ENCODE data around the gene CDK13. TPM values are rescaled to one million over a fixed set of nuclear protein-coding genes. Genes with fewer than 3 reads are reported as not detected.

Gene CDK13
- total and polyA plus RNA-seq, 8 donors, result 38.0 to 79.8 (median 72.4) TPM

DNA sequence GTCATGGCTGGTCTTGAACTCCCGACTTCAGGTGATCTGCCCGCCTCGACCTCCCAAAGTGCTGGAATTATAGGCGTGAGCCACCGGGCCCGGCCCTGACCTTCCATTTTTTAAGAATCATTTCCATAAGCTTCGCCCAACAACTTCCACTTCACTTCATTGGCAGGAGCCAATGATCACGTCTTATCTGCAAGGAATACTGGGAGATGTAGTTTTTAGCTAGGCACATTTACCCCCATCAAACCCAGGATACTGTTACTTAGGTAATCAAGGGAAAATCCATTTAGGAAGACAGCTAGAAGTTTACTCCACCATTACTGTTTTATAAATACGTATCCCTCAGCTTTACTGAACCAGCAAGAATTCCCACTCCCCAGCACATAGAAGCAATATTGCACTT, 3.4 kb upstream of the CDK13 start:
- Histone ChIP-seq H3K4me3 (no peak overlapping the region), H3K9me3 (no peaks in the 10 kb centered on the region), H3K36me3 (no peaks in the 10 kb centered on the region), H3K27me3 (no peaks in the 10 kb centered on the region), H3K4me1 (peaks cover 0 to 10% of the 10 kb centered on the region in 2 donors), H3K27ac (no peak overlapping the region)
- DNase-seq (no peak), ATAC-seq (no peak)
- intact Hi-C loops (cut with DNase I), result no loop called here
- TF ChIP-seq, protein P1, sequence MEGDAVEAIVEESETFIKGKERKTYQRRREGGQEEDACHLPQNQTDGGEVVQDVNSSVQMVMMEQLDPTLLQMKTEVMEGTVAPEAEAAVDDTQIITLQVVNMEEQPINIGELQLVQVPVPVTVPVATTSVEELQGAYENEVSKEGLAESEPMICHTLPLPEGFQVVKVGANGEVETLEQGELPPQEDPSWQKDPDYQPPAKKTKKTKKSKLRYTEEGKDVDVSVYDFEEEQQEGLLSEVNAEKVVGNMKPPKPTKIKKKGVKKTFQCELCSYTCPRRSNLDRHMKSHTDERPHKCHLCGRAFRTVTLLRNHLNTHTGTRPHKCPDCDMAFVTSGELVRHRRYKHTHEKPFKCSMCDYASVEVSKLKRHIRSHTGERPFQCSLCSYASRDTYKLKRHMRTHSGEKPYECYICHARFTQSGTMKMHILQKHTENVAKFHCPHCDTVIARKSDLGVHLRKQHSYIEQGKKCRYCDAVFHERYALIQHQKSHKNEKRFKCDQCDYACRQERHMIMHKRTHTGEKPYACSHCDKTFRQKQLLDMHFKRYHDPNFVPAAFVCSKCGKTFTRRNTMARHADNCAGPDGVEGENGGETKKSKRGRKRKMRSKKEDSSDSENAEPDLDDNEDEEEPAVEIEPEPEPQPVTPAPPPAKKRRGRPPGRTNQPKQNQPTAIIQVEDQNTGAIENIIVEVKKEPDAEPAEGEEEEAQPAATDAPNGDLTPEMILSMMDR (IDR thresholded peaks at IDR 0.05), result no peak

DNA sequence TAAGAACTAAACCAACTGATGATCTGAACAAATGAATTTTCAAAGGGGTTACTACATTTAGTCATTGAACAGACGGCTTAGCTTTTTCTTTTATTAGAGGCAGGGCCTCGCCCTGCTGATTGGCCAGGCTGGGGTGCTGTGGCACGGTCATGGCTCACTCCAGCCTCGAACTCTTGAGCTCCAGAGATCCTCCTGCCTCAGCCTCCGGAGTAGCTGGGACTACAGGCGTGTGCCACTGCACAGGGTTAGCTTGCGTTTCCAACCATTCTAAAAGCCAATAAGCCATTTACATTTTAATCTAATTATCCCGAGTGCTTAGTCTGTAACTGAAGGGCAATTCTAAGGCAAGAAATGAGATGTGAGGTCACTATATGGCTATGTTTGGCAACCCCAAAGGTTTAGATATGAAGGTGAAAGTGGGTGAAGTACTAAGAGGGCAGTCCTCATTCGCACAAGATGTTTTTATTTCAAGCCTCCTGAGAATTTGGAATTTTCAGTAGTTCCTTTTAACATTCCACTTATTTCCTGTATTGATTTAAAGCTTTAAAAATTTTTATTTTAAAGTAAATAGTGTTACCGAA, 1.6 kb upstream of the CDK13 start:
- H3K27ac ChIP-seq, result peak overlapping the region; percentile 100
- H3K36me3 ChIP-seq, result no peaks in the 10 kb centered on the region
- ATAC-seq, result no peak
- TF ChIP-seq, protein P1 (IDR thresholded peaks at IDR 0.05), result no peak
- intact Hi-C loops (cut with DNase I), result no loop called here
- H3K27me3 ChIP-seq, result no peaks in the 10 kb centered on the region
- no peaks in the 10 kb centered on the region for H3K9me3 ChIP-seq
- H3K4me1 ChIP-seq, result peaks cover 0 to 24% of the 10 kb centered on the region in 2 donors
- peak overlapping the region; percentile 48 to 95 for H3K4me3 ChIP-seq
- DNase-seq, result no peak

DNA sequence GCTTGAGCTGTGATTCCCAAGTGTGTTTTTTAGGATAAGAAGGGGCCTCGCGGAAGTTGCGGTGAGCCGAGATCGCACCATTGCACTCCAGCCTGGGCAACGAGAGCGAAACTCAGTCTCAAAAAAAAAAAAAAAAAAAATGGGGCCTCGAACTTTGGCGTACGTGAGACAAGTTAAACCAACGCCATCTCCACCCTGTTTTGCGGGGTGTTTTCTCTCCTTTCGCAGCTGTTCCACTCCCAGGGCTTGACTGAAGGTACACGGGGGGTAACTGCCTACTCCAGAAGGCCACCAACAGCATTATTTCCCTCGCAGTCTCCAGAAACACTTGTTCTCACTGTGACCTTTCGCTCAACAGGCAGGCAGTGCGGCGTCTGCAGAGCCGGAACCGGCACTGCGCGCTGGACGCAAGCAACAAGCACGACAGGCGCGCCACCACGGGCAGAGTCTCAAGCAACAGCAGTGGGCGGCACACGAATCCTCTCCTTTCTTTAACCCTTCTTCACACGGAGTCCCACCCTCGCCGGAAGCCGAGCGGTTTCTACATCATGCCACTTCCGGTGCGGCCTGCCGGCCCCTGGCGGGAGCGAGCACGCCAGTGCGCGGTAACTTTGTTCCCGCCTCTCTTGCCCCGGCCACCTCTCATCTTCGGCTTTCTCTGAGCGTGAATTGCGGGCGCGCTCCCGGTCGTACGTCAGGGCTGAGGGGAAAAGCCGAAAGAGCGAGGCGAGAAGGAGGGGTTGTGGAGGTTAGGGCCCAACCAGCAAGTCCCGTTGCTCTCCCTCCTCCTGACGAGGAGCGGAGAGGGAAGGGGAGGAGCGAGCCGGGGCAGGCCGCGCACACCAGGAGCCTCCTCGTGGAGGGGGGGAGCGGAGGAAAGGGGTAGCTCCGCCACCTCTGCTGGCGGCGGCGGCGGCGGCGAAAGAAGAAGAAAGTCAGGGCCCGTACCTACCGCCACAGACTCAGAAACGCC, 814 bp upstream of the CDK13 start:
- no peaks in the 10 kb centered on the region for H3K36me3 ChIP-seq
- peak overlapping the region; percentile 74 to 95 for H3K4me3 ChIP-seq
- peaks cover 3 to 32% of the 10 kb centered on the region in 2 donors for H3K4me1 ChIP-seq
- peak overlapping the region; percentile 100 for H3K27ac ChIP-seq
- H3K9me3 ChIP-seq, result no peaks in the 10 kb centered on the region
- intact Hi-C loops (cut with DNase I), result no loop called here
- no peaks in the 10 kb centered on the region for H3K27me3 ChIP-seq
- TF ChIP-seq, protein P1 (IDR thresholded peaks at IDR 0.05), result no peak
- ATAC-seq, result peak; percentile 88
- DNase-seq, result peak; percentile 99 to 100 (median 100)

DNA sequence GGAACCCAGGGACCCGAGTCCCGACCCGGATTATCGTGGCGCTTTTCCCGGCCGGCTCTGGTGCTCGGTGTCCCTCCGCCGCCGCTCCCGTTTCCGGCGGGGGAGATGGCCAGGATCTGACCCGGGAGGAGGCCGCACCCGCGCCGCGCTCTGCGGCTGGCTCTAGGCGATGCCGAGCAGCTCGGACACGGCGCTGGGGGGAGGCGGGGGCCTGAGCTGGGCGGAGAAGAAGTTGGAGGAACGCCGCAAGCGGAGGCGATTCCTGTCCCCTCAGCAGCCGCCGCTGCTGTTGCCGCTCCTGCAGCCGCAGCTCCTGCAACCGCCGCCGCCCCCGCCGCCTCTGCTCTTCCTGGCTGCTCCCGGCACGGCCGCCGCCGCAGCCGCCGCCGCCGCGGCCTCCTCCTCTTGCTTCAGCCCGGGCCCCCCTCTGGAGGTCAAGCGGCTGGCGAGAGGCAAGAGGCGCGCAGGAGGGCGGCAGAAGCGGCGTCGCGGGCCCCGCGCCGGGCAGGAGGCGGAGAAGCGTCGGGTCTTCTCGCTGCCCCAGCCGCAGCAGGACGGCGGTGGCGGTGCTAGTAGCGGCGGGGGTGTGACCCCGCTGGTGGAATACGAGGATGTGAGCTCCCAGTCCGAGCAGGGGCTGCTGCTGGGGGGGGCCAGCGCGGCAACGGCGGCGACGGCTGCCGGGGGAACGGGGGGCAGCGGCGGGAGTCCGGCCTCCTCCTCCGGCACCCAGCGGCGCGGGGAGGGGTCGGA, 593 bp downstream of the CDK13 start:
- peak overlapping the region; percentile 74 to 95 for H3K4me3 ChIP-seq
- no peaks in the 10 kb centered on the region for H3K27me3 ChIP-seq
- intact Hi-C loops (cut with DNase I), result no loop called here
- peak overlapping the region; percentile 100 for H3K27ac ChIP-seq
- TF ChIP-seq, protein P1 (IDR thresholded peaks at IDR 0.05), result no peak
- peaks cover 3 to 46% of the 10 kb centered on the region in 2 donors for H3K4me1 ChIP-seq
- H3K36me3 ChIP-seq, result no peaks in the 10 kb centered on the region
- no peaks in the 10 kb centered on the region for H3K9me3 ChIP-seq
- DNase-seq, result peak in 3 of 4 donors; percentile 45 to 92 (median 58)
- ATAC-seq, result peak; percentile 9
